HCT116 (cell line): ENCODE results near the gene LIMD2. TPM values are rescaled to one million over a fixed set of nuclear protein-coding genes. Genes with fewer than 3 reads are reported as not detected.

Source experiments
- ATAC-seq: fragments of 200-7000 bp; cut with Tn5 transposase; 2 replicates; pipeline ENCODE4 v1.9.1; 2020; ENCODE audit warnings: mild to moderate bottlenecking, moderate library complexity
- BruUV-seq: library from RNA; stranded (reverse); fragments of 400-500 nt; replicated peaks from 2 replicates; lab custom pipeline; 2021; lab: Mats Ljungman, UMichigan
- CTCF ChIA-PET: fragments of 300-600 bp; sonication (Branson Sonifier 250); formaldehyde crosslinking; loops from one replicate; lab custom pipeline; 2021; ENCODE audit warnings: antibody characterized with exemption; lab: Charles Lee
- POLR2A ChIA-PET: fragments of 300-600, 350-600 bp; sonication (Branson Sonifier 250); formaldehyde crosslinking; loops from one replicate; lab custom pipeline; 2021; ENCODE audit warnings: antibody characterized with exemption; lab: Charles Lee
- RAD21 ChIA-PET, 2 experiments: fragments of 300-600 bp; sonication (Branson Sonifier 250); formaldehyde crosslinking; loops; one replicate each; lab custom pipeline; 2023; ENCODE audit warnings: low total read pairs in 2 of 2; ENCODE audit not compliant: uncharacterized antibody in 2 of 2, unreplicated experiment in 2 of 2, low non-redundant PET in 1 of 2; lab: Charles Lee
- DNase-seq: peaks from one replicate; pipeline ENCODE4 v3.0.0-alpha.2; 2010; ENCODE audit warnings: low read depth, low spot score
- H2AFZ ChIP-seq: fragments of 200-600 bp; shearing (Covaris generic), sonication (generic); 2 replicates; pipeline ENCODE4 v1.6.1; 2017; ENCODE audit warnings: low read depth, mixed run types, mixed read lengths, antibody characterized with exemption, low read length; ENCODE audit not compliant: poor library complexity, severe bottlenecking
- H3K27ac ChIP-seq: 2 replicates; pipeline ENCODE4 v1.5.1; 2012; ENCODE audit warnings: low read depth, low read length
- H3K27me3 ChIP-seq: fragments of 200-600 bp; sonication (generic); 2 replicates; pipeline ENCODE4 v1.6.1; 2016; ENCODE audit warnings: mixed run types, low read length, mixed read lengths; ENCODE audit not compliant: insufficient read depth
- H3K36me3 ChIP-seq, 2 experiments: fragments of 200-500 bp in 1 of 2; fragments of 200-600 bp in 1 of 2; sonication (Bioruptor generic) in 1 of 2; sonication (generic) in 1 of 2; 2 replicates each; pipeline versions ENCODE4 v1.5.1 to v1.6.1; 2014 to 2016; ENCODE audit warnings: low read length in 2 of 2, inconsistent platforms in 1 of 2, mixed read lengths in 1 of 2, mixed run types in 1 of 2; ENCODE audit not compliant: insufficient read depth in 2 of 2, control insufficient read depth in 1 of 2
- H3K4me1 ChIP-seq, 2 experiments: fragments of 200-600 bp in 1 of 2; sonication (generic) in 1 of 2; 2 replicates each; pipeline versions ENCODE4 v1.5.1 to v1.6.1; 2012 to 2017; ENCODE audit warnings: low read length in 2 of 2, inconsistent platforms in 1 of 2, mild to moderate bottlenecking in 1 of 2, mixed read lengths in 1 of 2, mixed run types in 1 of 2, moderate library complexity in 1 of 2; ENCODE audit not compliant: insufficient read depth in 2 of 2, control insufficient read depth in 1 of 2
- H3K4me2 ChIP-seq: fragments of 200-600 bp; sonication (generic); 2 replicates; pipeline ENCODE4 v1.6.1; 2017; ENCODE audit warnings: mixed run types, low read length, mixed read lengths
- H3K4me3 ChIP-seq, 2 experiments: fragments of 200-600 bp in 1 of 2; sonication (generic) in 1 of 2; replicated peaks in 1 of 2; 2 replicates each; pipeline ENCODE4 v1.5.1; 2011 to 2016; ENCODE audit warnings: low read length in 2 of 2, control low read depth in 1 of 2, low read depth in 1 of 2, mild to moderate bottlenecking in 1 of 2, mixed read lengths in 1 of 2, mixed run types in 1 of 2
- H3K79me2 ChIP-seq: fragments of 200-600 bp; sonication (generic); 2 replicates; pipeline ENCODE4 v1.6.1; 2017; ENCODE audit warnings: mild to moderate bottlenecking, mixed run types, low read length, moderate library complexity, mixed read lengths; ENCODE audit not compliant: insufficient read depth
- H3K9ac ChIP-seq: fragments of 200-600 bp; sonication (generic); 2 replicates; pipeline ENCODE4 v1.6.1; 2016; ENCODE audit warnings: low read length, mixed read lengths
- H3K9me2 ChIP-seq: fragments of 200-600 bp; sonication (generic), shearing (Covaris generic); 2 replicates; pipeline ENCODE4 v1.6.1; 2017; ENCODE audit warnings: mixed run types, mild to moderate bottlenecking, moderate library complexity; ENCODE audit not compliant: insufficient read depth
- H3K9me3 ChIP-seq, 2 experiments: fragments of 200-500 bp in 1 of 2; fragments of 200-600 bp in 1 of 2; sonication (Bioruptor generic) in 1 of 2; sonication (generic) in 1 of 2; 2 replicates each; pipeline ENCODE4 v1.6.1; 2014 to 2017; ENCODE audit warnings: low read length in 2 of 2, mixed read lengths in 2 of 2, inconsistent platforms in 1 of 2, low read depth in 1 of 2, mild to moderate bottlenecking in 1 of 2, mixed run types in 1 of 2, moderate library complexity in 1 of 2; ENCODE audit not compliant: control insufficient read depth in 1 of 2, insufficient read depth in 1 of 2
- H4K20me1 ChIP-seq: fragments of 200-600 bp; sonication (generic), shearing (Covaris generic); 2 replicates; pipeline ENCODE4 v1.6.1; 2017; ENCODE audit warnings: mixed run types, mild to moderate bottlenecking, moderate library complexity; ENCODE audit not compliant: insufficient read depth
- CBX3 ChIP-seq: IDR thresholded peaks from 2 replicates; pipeline ENCODE4 v1.6.1; 2012; ENCODE audit warnings: low read depth
- EGR1 ChIP-seq: IDR thresholded peaks from 2 replicates; pipeline ENCODE4 v1.6.1; 2012; ENCODE audit warnings: low read depth
- ELF1 ChIP-seq: IDR thresholded peaks from 2 replicates; pipeline ENCODE4 v1.6.1; 2012; ENCODE audit warnings: low read depth, borderline replicate concordance
- EZH2phosphoT487 ChIP-seq: fragments of 200-600 bp; IDR thresholded peaks from 2 replicates; pipeline ENCODE4 v1.6.1; 2018; ENCODE audit warnings: antibody characterized with exemption, borderline replicate concordance
- FOSL1 ChIP-seq: IDR thresholded peaks from 2 replicates; pipeline ENCODE4 v1.6.1; 2012; ENCODE audit warnings: low read depth
- JUND ChIP-seq: IDR thresholded peaks from 2 replicates; pipeline ENCODE4 v1.6.1; 2012
- POLR2A ChIP-seq: IDR thresholded peaks from 2 replicates; pipeline ENCODE4 v1.7.0; 2011; ENCODE audit warnings: borderline replicate concordance; ENCODE audit not compliant: insufficient read depth, insufficient read length; ENCODE audit errors: extremely low read depth
- POLR2AphosphoS5 ChIP-seq: IDR thresholded peaks from 2 replicates; pipeline ENCODE4 v1.6.1; 2011; ENCODE audit warnings: mild to moderate bottlenecking, low read depth, low read length, moderate library complexity
- SIN3A ChIP-seq: IDR thresholded peaks from 2 replicates; pipeline ENCODE4 v1.6.1; 2012; ENCODE audit warnings: low read depth
- SRF ChIP-seq: IDR thresholded peaks from 2 replicates; pipeline ENCODE4 v1.6.1; 2012; ENCODE audit warnings: low read depth
- TCF7L2 ChIP-seq: IDR thresholded peaks from 2 replicates; pipeline ENCODE4 v1.7.0; 2011; ENCODE audit warnings: borderline replicate concordance, inconsistent platforms; ENCODE audit not compliant: insufficient read depth, insufficient read length; ENCODE audit errors: extremely low read depth
- ZBTB33 ChIP-seq: IDR thresholded peaks from 2 replicates; pipeline ENCODE4 v1.6.1; 2011; ENCODE audit warnings: mild to moderate bottlenecking, low read length, moderate library complexity; ENCODE audit not compliant: insufficient replicate concordance; ENCODE audit errors: extremely low read depth
- ZFX ChIP-seq: fragments of 450-650 bp; IDR thresholded peaks from 2 replicates; pipeline ENCODE4 v1.6.1; 2017
- ZNF274 ChIP-seq: fragments of 200-500 bp; sonication (Bioruptor generic); IDR thresholded peaks from 2 replicates; pipeline ENCODE4 v1.6.1; 2014; ENCODE audit warnings: mild to moderate bottlenecking, low read depth, low read length, inconsistent platforms
- intact Hi-C: fragments of 100-400 bp; cut with micrococcal nuclease; formaldehyde crosslinking; loops from 2 replicates; pipeline ENCODE4 v1.10.0; 2022
- total RNA-seq: library from RNA; stranded (reverse); gene quantifications from one replicate; pipeline ENCODE4 v1.2.1, GENCODE V29; 2021; ENCODE audit not compliant: unreplicated experiment
- TF ChIP-seq, protein P1 (sequence below): IDR thresholded peaks from 2 replicates; pipeline ENCODE4 v1.6.1; 2012
- TF ChIP-seq, protein P2 (sequence below): IDR thresholded peaks from 2 replicates; pipeline ENCODE4 v1.6.1; 2012

The LIMD2 gene
- total RNA-seq, 1 experiment from 2014 or later = 8.4 TPM

GRCh38 chr17:63714550-63715277 is 14.8 kb upstream of the LIMD2 start:
- BruUV-seq = no TSS peak
- DNase-seq (no peak), ATAC-seq (no peak)
- POLR2A ChIA-PET = no interaction called here
- Histone ChIP-seq H2AFZ (no peak overlapping the region), H3K4me2 (no peak overlapping the region), H4K20me1 (no peaks in the 10 kb centered on the region), H3K27me3 (no peaks in the 10 kb centered on the region), H3K36me3 (peaks cover 5 to 9% of the 10 kb centered on the region in 2 experiments; a peak in 1 of 4 replicates), H3K79me2 (no peaks in the 10 kb centered on the region), H3K9me2 (no peaks in the 10 kb centered on the region), H3K4me3 (no peak overlapping the region), H3K9ac (no peak overlapping the region), H3K27ac (no peak overlapping the region), H3K4me1 (no peaks in the 10 kb centered on the region), H3K9me3 (no peaks in the 10 kb centered on the region)
- RAD21 ChIA-PET = no interaction called here
- intact Hi-C loops = no loop called here
- CTCF ChIA-PET = interaction anchor here (2.0 kb wide), 1 partner anchor 289 kb away, joined by 8 read pairs; no protein-coding TSS in a partner anchor
- TF ChIP-seq TCF7L2 (no peak), ZFX (no peak), CBX3 (no peak), EGR1 (no peak), JUND (no peak), ZBTB33 (no peak), ZNF274 (no peak), POLR2A (no peak), POLR2AphosphoS5 (no peak), ELF1 (no peak), EZH2phosphoT487 (no peak), SIN3A (no peak), SRF (no peak), FOSL1 (no peak)
- TF ChIP-seq, protein P1, sequence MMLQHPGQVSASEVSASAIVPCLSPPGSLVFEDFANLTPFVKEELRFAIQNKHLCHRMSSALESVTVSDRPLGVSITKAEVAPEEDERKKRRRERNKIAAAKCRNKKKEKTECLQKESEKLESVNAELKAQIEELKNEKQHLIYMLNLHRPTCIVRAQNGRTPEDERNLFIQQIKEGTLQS = no peak
- TF ChIP-seq, protein P2, sequence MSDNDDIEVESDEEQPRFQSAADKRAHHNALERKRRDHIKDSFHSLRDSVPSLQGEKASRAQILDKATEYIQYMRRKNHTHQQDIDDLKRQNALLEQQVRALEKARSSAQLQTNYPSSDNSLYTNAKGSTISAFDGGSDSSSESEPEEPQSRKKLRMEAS = no peak
